HG03575 (cell line): Measurements from ENCODE around the gene PLCB4.

ENCODE experiments used
- ATAC-seq: cut with Tn5 transposase; IDR thresholded peaks from one replicate; pipeline ENCODE4 v1.9.1; 2021; ENCODE audit not compliant: unreplicated experiment, insufficient number of reproducible peaks, low FRiP score; ENCODE audit errors: extremely low read depth

Gene PLCB4

GRCh38 chr20:9482180-9482579 is 413.3 kb downstream of the PLCB4 start:
- ATAC-seq: no peak

GRCh38 chr20:9483131-9483530 is 414.2 kb downstream of the PLCB4 start:
- ATAC-seq: no peak

GRCh38 chr20:9485614-9486340 is 416.9 kb downstream of the PLCB4 start:
- ATAC-seq: no peak

- no peak for ATAC-seq
These were observed 418.3 kb downstream of the PLCB4 start for GRCh38 chr20:9487231-9487630.

DNA sequence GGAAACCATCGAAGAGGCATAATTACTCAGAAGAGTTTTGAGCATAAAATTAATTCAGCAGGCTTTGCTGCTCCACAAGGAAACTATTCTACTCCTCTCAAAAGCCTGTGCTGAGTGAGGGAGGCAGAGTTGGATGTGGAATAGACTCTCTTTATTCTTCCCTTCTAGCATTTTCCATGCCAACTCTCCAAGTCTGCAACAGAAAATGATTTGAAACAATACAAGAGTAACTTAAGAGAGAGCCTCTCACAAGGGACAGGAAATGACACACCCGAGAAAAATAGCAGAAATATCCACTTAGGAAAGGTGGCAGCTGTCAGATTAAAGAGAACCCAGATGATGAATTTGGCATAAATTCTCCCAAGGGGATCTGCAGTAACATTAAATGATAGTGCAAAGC is 419.2 kb downstream of the PLCB4 start:
- ATAC-seq: no peak

- no peak for ATAC-seq
These were observed 421.3 kb downstream of the PLCB4 start for GRCh38 chr20:9490161-9490560.

DNA sequence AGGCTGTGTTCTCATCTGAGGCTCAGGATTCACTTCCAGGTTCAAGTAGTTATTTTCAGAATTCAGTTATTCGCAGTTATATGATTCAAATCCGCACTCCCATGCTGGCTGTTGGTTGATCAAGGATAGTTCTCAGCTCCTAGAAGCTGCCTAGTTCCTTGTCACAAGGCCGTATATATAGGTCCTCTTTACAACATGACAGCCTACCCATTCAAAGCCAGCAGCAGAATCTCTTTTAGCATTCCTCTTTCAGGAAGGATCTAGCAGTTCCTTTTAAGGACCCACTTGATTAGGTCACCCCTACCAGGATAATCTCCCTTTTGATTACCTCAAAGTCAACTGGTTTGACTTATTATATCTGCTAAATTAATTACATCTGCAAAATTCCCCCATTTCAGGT is 421.7 kb downstream of the PLCB4 start:
- no peak for ATAC-seq

DNA sequence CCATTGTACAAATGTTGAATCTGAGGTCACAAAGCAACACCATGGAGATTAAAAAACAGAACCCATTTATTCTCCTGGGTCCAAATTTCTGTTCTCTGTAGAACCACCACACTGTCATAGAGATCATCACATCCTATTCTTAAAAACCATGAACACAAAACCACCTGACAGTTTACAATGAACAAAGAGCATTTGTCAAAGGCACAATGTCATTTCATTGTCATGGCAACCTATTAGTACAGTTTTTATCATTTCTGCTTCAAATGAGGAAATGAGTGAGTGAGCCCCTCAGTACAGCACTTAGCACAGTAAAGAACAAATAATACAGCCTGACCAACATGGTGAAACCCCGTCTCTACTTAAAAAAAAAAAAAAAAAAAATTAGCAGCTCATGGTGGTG is 422.4 kb downstream of the PLCB4 start:
- ATAC-seq: no peak

DNA sequence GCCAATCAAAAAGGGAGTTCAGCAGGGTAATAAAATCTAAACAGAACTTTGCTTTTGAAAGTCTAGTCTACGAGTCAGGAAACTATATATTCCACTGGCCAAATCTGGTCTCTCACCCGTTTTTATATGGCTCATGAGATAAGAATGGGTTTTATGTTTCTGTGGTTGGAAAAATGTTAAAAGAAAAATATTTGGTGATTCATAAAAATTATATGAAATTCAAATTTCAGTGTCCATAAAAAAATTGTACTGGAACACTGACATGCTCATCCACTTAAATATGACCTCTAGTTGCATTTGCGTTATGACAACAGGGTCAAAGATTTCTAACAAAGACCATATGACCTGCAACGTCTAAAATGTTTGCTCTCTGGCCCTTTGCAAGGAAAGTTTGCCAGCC is 423.2 kb downstream of the PLCB4 start:
- no peak for ATAC-seq

- ATAC-seq: no peak
These were observed 424.9 kb downstream of the PLCB4 start for GRCh38 chr20:9493803-9494202.

- ATAC-seq: no peak
These were observed 426.8 kb downstream of the PLCB4 start for GRCh38 chr20:9495701-9496100.

DNA sequence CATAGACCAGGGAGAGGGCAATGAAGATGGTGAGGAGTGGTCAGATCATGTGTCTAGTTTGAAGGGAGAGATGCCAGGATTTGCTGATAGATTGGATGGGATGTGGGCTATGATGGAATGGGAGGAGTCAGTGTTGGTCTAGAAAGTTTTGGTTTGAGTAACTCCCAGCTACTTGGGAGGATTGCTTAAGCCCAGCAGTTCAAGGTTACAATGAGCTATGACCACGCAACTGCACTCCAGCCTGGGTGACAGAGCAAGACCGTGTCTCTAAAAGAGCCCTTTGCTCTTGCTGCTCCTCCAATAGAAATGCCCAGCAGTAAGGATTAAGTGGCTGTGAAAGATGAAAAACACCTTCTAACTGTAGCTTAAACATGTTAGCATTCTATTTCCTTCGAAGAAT is 427.3 kb downstream of the PLCB4 start:
- no peak for ATAC-seq

DNA sequence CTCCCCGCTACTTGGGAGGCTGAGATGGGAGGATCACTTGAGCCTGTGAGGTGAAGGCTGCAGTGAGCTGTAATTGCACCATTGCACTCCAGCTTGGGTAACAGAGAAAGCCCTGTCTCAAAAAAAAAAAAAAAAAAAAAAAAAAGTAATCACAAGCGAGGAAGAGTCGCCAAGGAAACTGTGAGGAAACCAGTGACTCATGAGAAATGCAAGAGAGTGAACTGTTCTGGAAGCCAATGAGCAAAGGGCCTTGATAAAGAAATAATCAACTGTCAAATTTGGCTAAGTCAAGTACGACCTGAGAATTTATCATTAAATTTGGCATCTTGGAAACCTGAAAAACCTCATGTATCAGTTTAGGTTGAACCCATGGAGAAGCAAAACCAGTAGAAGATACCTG is 429.4 kb downstream of the PLCB4 start:
- no peak for ATAC-seq

- ATAC-seq: no peak
These were observed 430.4 kb downstream of the PLCB4 start for GRCh38 chr20:9499126-9499899.

DNA sequence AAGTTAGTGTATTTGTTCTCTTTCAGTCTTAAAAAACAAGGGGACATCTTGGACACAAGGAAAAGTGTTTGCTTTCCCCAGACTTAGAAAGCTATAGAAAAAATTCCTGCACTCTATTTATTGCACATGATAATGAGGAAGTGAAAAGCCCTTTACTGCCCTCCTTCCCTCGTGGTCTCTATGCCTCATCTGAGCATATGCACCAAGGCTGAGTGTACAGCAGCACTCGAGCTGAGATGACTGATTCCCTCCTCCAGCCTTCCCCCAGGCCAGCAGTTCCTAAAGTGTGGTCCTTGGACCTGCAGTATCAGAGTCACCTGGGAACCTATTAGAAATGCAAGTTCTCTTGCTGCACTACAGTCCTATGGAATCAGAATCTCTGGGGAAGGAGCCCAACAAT is 431.2 kb downstream of the PLCB4 start:
- no peak for ATAC-seq

GRCh38 chr20:9501473-9501872 is 432.6 kb downstream of the PLCB4 start:
- no peak for ATAC-seq

GRCh38 chr20:9503526-9504245 is 434.8 kb downstream of the PLCB4 start:
- no peak for ATAC-seq

DNA sequence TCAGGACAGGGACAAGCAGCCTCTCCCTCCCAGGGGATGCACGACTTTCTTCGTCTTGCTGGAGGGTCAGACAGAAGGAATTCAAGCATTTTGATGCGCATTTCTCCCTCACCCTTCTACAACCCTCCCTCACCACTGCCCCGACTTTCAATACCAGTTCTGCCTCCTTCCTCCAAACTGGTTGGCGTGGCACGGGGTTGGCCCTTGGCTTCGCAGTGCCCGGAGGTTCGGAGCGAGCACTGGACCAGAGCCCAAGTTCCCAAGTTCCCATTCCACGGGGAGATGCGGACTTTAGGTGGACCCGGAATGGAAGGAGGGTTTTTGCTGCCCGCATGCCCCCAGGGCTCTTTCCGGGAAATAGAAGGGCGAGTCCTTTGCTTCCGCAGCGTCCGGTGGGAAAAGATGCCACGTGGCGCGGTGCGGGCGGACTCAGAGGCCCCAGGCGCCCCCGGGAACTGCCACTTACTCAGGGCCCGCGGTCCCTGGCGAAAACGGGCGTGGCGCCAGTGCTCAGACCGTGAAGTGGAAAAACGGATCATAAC is 437.5 kb downstream of the PLCB4 start:
- no peak for ATAC-seq

DNA sequence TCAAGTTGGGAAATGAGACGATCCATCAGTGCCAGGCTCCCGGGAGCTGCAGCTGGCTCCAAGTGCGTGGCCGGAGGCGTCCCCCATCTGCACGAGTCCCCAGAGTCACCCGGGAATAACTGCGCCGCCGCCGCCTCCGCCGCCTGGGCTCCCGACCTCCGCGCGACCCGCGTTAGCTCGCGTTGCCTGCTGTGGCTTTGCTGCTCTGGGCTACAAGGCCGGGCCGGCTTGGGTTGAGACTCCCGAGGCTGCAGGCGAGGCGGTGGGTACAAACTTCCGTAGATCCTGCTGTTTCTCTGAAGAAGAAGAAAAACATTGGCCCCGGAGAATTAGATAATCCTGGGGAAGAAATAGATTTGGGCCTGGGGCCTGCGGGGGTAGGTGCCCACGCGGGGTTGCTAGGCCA is 438.1 kb downstream of the PLCB4 start:
- no peak for ATAC-seq
